HCT116 (cell line): ENCODE data around the gene THSD7A.

Experiments
- CTCF ChIP-seq, 3 experiments: fragments of 200-600 bp in 1 of 3; sonication (generic) in 1 of 3; IDR thresholded peaks in 2 of 3; conservative IDR thresholded peaks in 1 of 3; 2 replicates each; pipeline ENCODE4 v1.5.1; 2012 to 2017; ENCODE audit warnings: low read depth in 2 of 3, low read length in 2 of 3, antibody characterized with exemption in 1 of 3, borderline replicate concordance in 1 of 3, control low read depth in 1 of 3, mild to moderate bottlenecking in 1 of 3, mixed read lengths in 1 of 3, mixed run types in 1 of 3, moderate library complexity in 1 of 3; ENCODE audit not compliant: insufficient read depth in 1 of 3
- EZH2 ChIP-seq: fragments of 200-600 bp; sonication (generic); IDR thresholded peaks from 2 replicates; pipeline ENCODE4 v1.6.1; 2017; ENCODE audit warnings: antibody characterized with exemption, mixed run types
- FOSL1 ChIP-seq: IDR thresholded peaks from 2 replicates; pipeline ENCODE4 v1.6.1; 2012; ENCODE audit warnings: low read depth
- SIN3A ChIP-seq: IDR thresholded peaks from 2 replicates; pipeline ENCODE4 v1.6.1; 2012; ENCODE audit warnings: low read depth
- SRF ChIP-seq: IDR thresholded peaks from 2 replicates; pipeline ENCODE4 v1.6.1; 2012; ENCODE audit warnings: low read depth
- TCF7L2 ChIP-seq: IDR thresholded peaks from 2 replicates; pipeline ENCODE4 v1.7.0; 2011; ENCODE audit warnings: borderline replicate concordance, inconsistent platforms; ENCODE audit not compliant: insufficient read depth, insufficient read length; ENCODE audit errors: extremely low read depth

GRCh38 chr7:11707606-11708193 lies 124.3 kb downstream of the THSD7A start:
- no peak for TF ChIP-seq CTCF (IDR thresholded peaks at IDR 0.05 in 2 of 3, conservative IDR thresholded peaks at IDR 0.05 in 1 of 3; ENCODE audit: borderline replicate concordance in 1 of 3, insufficient read depth in 1 of 3, low read depth in 2 of 3, low read length in 2 of 3)
- TF ChIP-seq EZH2 = no peak
- TF ChIP-seq SIN3A = no peak
- TF ChIP-seq FOSL1 = no peak
- TF ChIP-seq TCF7L2 = no peak
- no peak for TF ChIP-seq SRF
